T-helper 1 cell treated with Interleukin-12 subunit alpha and Interleukin-12 subunit beta and Interleukin-4 antibody, amounts not matched to agents 30 μg/mL and 1 μg/mL, for 36 hours (primary cell): ENCODE measurements around the gene PCYT1B.

Source experiments
- H3K27ac Mint-ChIP-seq: one replicate; pipeline ENCODE4 v1.8.0; 2021; ENCODE audit warnings: mild to moderate bottlenecking, mixed read lengths
- H3K27me3 Mint-ChIP-seq: one replicate; pipeline ENCODE4 v1.8.0; 2021; ENCODE audit warnings: low read depth, mixed read lengths
- H3K36me3 Mint-ChIP-seq: one replicate; pipeline ENCODE4 v1.8.0; 2021; ENCODE audit warnings: low read depth, mixed read lengths
- H3K4me1 Mint-ChIP-seq: one replicate; pipeline ENCODE4 v1.8.0; 2021; ENCODE audit warnings: low read depth, mixed read lengths
- H3K4me3 Mint-ChIP-seq: one replicate; pipeline ENCODE4 v1.8.0; 2021; ENCODE audit warnings: mild to moderate bottlenecking, moderate library complexity, mixed read lengths
- H3K9me3 Mint-ChIP-seq: one replicate; pipeline ENCODE4 v1.8.0; 2021; ENCODE audit warnings: mixed read lengths

PCYT1B gene

DNA sequence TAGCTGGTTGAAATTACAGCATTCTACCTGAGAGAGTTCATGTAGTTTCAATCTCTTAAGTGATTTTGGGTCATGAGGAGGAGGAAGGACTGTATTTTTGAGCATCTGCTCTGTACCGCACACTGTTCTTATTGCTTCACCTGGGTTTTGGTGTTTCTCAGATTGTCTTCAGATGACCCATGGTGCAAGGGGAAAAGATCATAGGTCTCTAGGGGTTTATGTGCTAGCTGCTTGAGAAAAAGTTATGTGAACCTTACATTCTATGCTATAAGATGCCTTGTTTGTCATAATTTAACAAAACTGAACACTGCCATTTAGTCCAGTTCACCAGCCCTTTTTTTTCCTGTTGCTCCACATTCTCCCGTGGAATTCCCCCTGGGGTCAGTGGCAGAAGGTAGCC lies 121.7 kb downstream of the PCYT1B start:
- Mint-ChIP-seq H3K4me3 (no peak overlapping the region), H3K27me3 (no peaks in the 10 kb centered on the region), H3K9me3 (no peaks in the 10 kb centered on the region), H3K36me3 (peaks cover 14% of the 10 kb centered on the region), H3K27ac (no peak overlapping the region), H3K4me1 (peaks cover 2% of the 10 kb centered on the region)

GRCh38 chrX:24520472-24520871 lies 126.7 kb downstream of the PCYT1B start:
- Mint-ChIP-seq H3K4me3 (no peak overlapping the region), H3K36me3 (peaks cover 7% of the 10 kb centered on the region), H3K9me3 (no peaks in the 10 kb centered on the region), H3K4me1 (no peaks in the 10 kb centered on the region), H3K27ac (no peak overlapping the region), H3K27me3 (no peaks in the 10 kb centered on the region)

- Mint-ChIP-seq H3K9me3 (no peaks in the 10 kb centered on the region), H3K27me3 (no peaks in the 10 kb centered on the region), H3K36me3 (peaks cover 7% of the 10 kb centered on the region), H3K27ac (no peak overlapping the region), H3K4me1 (peaks cover 19% of the 10 kb centered on the region), H3K4me3 (no peak overlapping the region)
Measured at GRCh38 chrX:24515447-24515846, 131.7 kb downstream of the PCYT1B start.

GRCh38 chrX:24513416-24513815 lies 133.7 kb downstream of the PCYT1B start:
- no peak overlapping the region for H3K4me3 Mint-ChIP-seq
- H3K4me1 Mint-ChIP-seq, result peaks cover 19% of the 10 kb centered on the region
- H3K27ac Mint-ChIP-seq, result peak overlapping the region; percentile 81
- no peaks in the 10 kb centered on the region for H3K9me3 Mint-ChIP-seq
- H3K27me3 Mint-ChIP-seq, result no peaks in the 10 kb centered on the region
- H3K36me3 Mint-ChIP-seq, result peaks cover 16% of the 10 kb centered on the region

GRCh38 chrX:24508375-24508774 lies 138.8 kb downstream of the PCYT1B start:
- Mint-ChIP-seq H3K4me3 (no peak overlapping the region), H3K36me3 (peaks cover 42% of the 10 kb centered on the region), H3K27me3 (no peaks in the 10 kb centered on the region), H3K9me3 (no peaks in the 10 kb centered on the region), H3K27ac (no peak overlapping the region), H3K4me1 (peaks cover 27% of the 10 kb centered on the region)
